Measurements from ENCODE around the gene ZCCHC2.

- TF ChIP-seq CTCF (IDR thresholded peaks at IDR 0.05): no peak
- no peak for TF ChIP-seq POLR2A (IDR thresholded peaks at IDR 0.05)
Measured at GRCh38 chr18:62538881-62539280, 16.1 kb downstream of the ZCCHC2 start.

Data from right lobe of liver (tissue), 4 donors.